GM23338 (cell line): ENCODE results near the gene WIPF3. TPM values are rescaled to one million over a fixed set of nuclear protein-coding genes. Genes with fewer than 3 reads are reported as not detected.

Experiments
- ATAC-seq: fragments of 200-7000 bp; cut with Tn5 transposase; 3 replicates; pipeline ENCODE4 v1.9.1; 2020
- DNase-seq: peaks from one replicate; pipeline ENCODE4 v3.0.0-alpha.2; 2015; ENCODE audit warnings: low spot score
- H2AFZ ChIP-seq: fragments of 200-600 bp; sonication (generic); 2 replicates; pipeline ENCODE4 v1.8.0; 2016; ENCODE audit warnings: antibody characterized with exemption, mild to moderate bottlenecking, moderate library complexity
- H3F3A ChIP-seq: fragments of 200-600 bp; sonication (generic); replicated peaks from 2 replicates; pipeline ENCODE4 v1.8.0; 2017; ENCODE audit warnings: antibody characterized with exemption, mixed run types, low read depth
- H3K27ac ChIP-seq: fragments of 200-600 bp; sonication (generic); 2 replicates; pipeline ENCODE4 v1.6.1; 2016; ENCODE audit warnings: low read depth
- H3K27me3 ChIP-seq: fragments of 200-600 bp; sonication (generic); 2 replicates; pipeline ENCODE4 v1.8.0; 2016; ENCODE audit warnings: mild to moderate bottlenecking, mixed run types, moderate library complexity; ENCODE audit not compliant: insufficient read depth
- H3K36me3 ChIP-seq: fragments of 200-600 bp; sonication (generic); 2 replicates; pipeline ENCODE4 v1.8.0; 2016; ENCODE audit warnings: mild to moderate bottlenecking; ENCODE audit not compliant: insufficient read depth
- H3K4me1 ChIP-seq: fragments of 200-600 bp; sonication (generic); 2 replicates; pipeline ENCODE4 v1.8.0; 2016; ENCODE audit warnings: mild to moderate bottlenecking, moderate library complexity; ENCODE audit not compliant: insufficient read depth
- H3K4me2 ChIP-seq: fragments of 200-600 bp; sonication (generic); 2 replicates; pipeline ENCODE4 v1.7.1; 2017; ENCODE audit warnings: mixed run types
- H3K4me3 ChIP-seq: fragments of 200-600 bp; sonication (generic); 2 replicates; pipeline ENCODE4 v1.6.1; 2016; ENCODE audit warnings: mixed run types
- H3K79me2 ChIP-seq: fragments of 200-600 bp; sonication (generic); replicated peaks from 2 replicates; pipeline ENCODE4 v1.8.0; 2017; ENCODE audit warnings: mild to moderate bottlenecking; ENCODE audit not compliant: insufficient read depth
- H3K9me2 ChIP-seq: fragments of 200-600 bp; sonication (generic); 2 replicates; pipeline ENCODE4 v1.8.0; 2017; ENCODE audit not compliant: insufficient read depth
- H4K20me1 ChIP-seq: fragments of 200-600 bp; sonication (generic); replicated peaks from 2 replicates; pipeline ENCODE4 v1.8.0; 2017; ENCODE audit warnings: mild to moderate bottlenecking; ENCODE audit not compliant: insufficient read depth
- H3K27ac Mint-ChIP-seq: 2 replicates; pipeline ENCODE4 v1.8.0; 2020; ENCODE audit warnings: inconsistent platforms, mild to moderate bottlenecking, moderate library complexity, mixed read lengths
- H3K27me3 Mint-ChIP-seq: 3 replicates; pipeline ENCODE4 v1.8.0; 2022; ENCODE audit warnings: low read depth, mild to moderate bottlenecking, moderate library complexity, mixed read lengths, inconsistent platforms; ENCODE audit not compliant: insufficient read depth, poor library complexity
- H3K36me3 Mint-ChIP-seq: 3 replicates; pipeline ENCODE4 v1.8.0; 2021; ENCODE audit warnings: low read depth, mild to moderate bottlenecking, inconsistent platforms, moderate library complexity, mixed read lengths
- H3K4me1 Mint-ChIP-seq: 3 replicates; pipeline ENCODE4 v1.8.0; 2020; ENCODE audit warnings: mild to moderate bottlenecking, inconsistent platforms, mixed read lengths
- H3K4me3 Mint-ChIP-seq: 3 replicates; pipeline ENCODE4 v1.8.0; 2021; ENCODE audit warnings: moderate library complexity, mild to moderate bottlenecking, inconsistent platforms, mixed read lengths
- H3K9me3 Mint-ChIP-seq: 3 replicates; pipeline ENCODE4 v1.8.0; 2020; ENCODE audit warnings: moderate library complexity, mild to moderate bottlenecking, inconsistent platforms, mixed read lengths
- CREB1 ChIP-seq: fragments of 250-450 bp; sonication (Bioruptor Pico); IDR thresholded peaks from 2 replicates; pipeline ENCODE4 v1.5.0; 2020; ENCODE audit warnings: low read depth, mild to moderate bottlenecking, moderate library complexity
- EZH2 ChIP-seq: fragments of 200-600 bp; sonication (generic); IDR thresholded peaks from one replicate; pipeline ENCODE4 v1.8.0; 2017; ENCODE audit warnings: antibody characterized with exemption, mild to moderate bottlenecking, low read depth; ENCODE audit not compliant: unreplicated experiment
- EZH2phosphoT487 ChIP-seq: fragments of 200-600 bp; sonication (generic); IDR thresholded peaks from one replicate; pipeline ENCODE4 v1.8.1; 2018; ENCODE audit warnings: antibody characterized with exemption; ENCODE audit not compliant: unreplicated experiment
- JUNB ChIP-seq: IDR thresholded peaks from one replicate; pipeline ENCODE4 v1.6.1; 2016; ENCODE audit warnings: antibody characterized with exemption; ENCODE audit not compliant: unreplicated experiment
- NANOG ChIP-seq: IDR thresholded peaks from 2 replicates; pipeline ENCODE4 v1.6.1; 2016; ENCODE audit warnings: antibody characterized with exemption, borderline replicate concordance
- POLR2AphosphoS5 ChIP-seq: IDR thresholded peaks from 2 replicates; pipeline ENCODE4 v1.6.1; 2016; ENCODE audit warnings: antibody characterized with exemption, low read depth
- STAT1 ChIP-seq: IDR thresholded peaks from one replicate; pipeline ENCODE4 v1.6.1; 2016; ENCODE audit warnings: antibody characterized with exemption; ENCODE audit not compliant: unreplicated experiment
- ZNF114 ChIP-seq: fragments of 250-450 bp; sonication (Bioruptor Pico); IDR thresholded peaks from 2 replicates; pipeline ENCODE4 v1.5.0; 2020; ENCODE audit warnings: mild to moderate bottlenecking, moderate library complexity
- ZNF331 ChIP-seq: fragments of 250-450 bp; sonication (Bioruptor Pico); IDR thresholded peaks from 2 replicates; pipeline ENCODE4 v1.5.0; 2020; ENCODE audit warnings: low read depth, mild to moderate bottlenecking, moderate library complexity
- polyA plus RNA-seq: library from polyadenylated mRNA; unstranded; fragments of >200 nt; fragmentation: Nextera tagmentation; extraction: Ambion mirVana; gene quantifications from 2 replicates; pipeline ENCODE4 v1.2.1, GENCODE V29; 2016
- total RNA-seq: library from RNA; depleted of rRNA; stranded (reverse); fragments of >200 nt; shearing (Covaris generic); gene quantifications from 2 replicates; pipeline ENCODE4 v1.2.3, GENCODE V29; 2014
- TF ChIP-seq, protein P1 (sequence below), 2 experiments: fragments of 200-600 bp in 1 of 2; sonication (generic) in 1 of 2; conservative IDR thresholded peaks; 2 replicates each; pipeline versions ENCODE4 v1.5.1 to v1.6.1; 2016 to 2017; ENCODE audit warnings: antibody characterized with exemption in 2 of 2, low read depth in 2 of 2, mild to moderate bottlenecking in 2 of 2, moderate library complexity in 1 of 2
- TF ChIP-seq, protein P2 (sequence below): IDR thresholded peaks from 2 replicates; pipeline ENCODE4 v1.6.1; 2016; ENCODE audit warnings: antibody characterized with exemption
- TF ChIP-seq, protein P3 (sequence below): fragments of 250-450 bp; sonication (Bioruptor Pico); IDR thresholded peaks from 2 replicates; pipeline ENCODE4 v1.5.0; 2020; ENCODE audit warnings: mild to moderate bottlenecking, moderate library complexity
- TF ChIP-seq, protein P4 (sequence below): IDR thresholded peaks from one replicate; pipeline ENCODE4 v1.6.1; 2018; ENCODE audit warnings: antibody characterized with exemption; ENCODE audit not compliant: unreplicated experiment

WIPF3 gene
- total and polyA plus RNA-seq, 2 experiments from 2014 or later: 5.7 to 11.4 TPM

DNA sequence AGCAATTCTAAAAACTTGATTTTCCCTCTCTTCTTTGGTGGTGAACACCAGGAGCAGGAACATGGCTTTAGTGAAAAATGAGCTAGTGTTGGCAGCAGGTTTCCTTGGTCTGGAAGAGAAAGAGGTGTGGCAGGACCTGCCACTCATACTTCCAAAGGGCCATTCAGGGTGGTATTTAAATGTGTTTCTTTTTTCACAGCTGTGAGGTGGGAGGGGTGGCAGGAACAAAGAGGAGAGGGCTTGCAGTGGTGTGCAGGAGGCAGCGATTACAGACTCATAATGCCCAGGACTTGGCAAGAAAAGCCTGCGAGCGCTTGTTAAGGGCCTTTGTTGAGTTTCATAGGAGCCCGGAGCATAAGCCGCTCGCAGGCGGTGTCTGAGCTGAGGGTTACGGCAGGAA lies 36.8 kb downstream of the WIPF3 start:
- no peak overlapping the region for H3K4me3 Mint-ChIP-seq
- Histone ChIP-seq H3K4me3 (no peak overlapping the region), H2AFZ (no peak overlapping the region), H3K27ac (no peak overlapping the region), H3K36me3 (no peaks in the 10 kb centered on the region), H3F3A (no peaks in the 10 kb centered on the region), H4K20me1 (no peaks in the 10 kb centered on the region), H3K4me2 (no peak overlapping the region), H3K9me2 (no peaks in the 10 kb centered on the region), H3K4me1 (no peaks in the 10 kb centered on the region), H3K27me3 (no peaks in the 10 kb centered on the region), H3K79me2 (no peaks in the 10 kb centered on the region)
- TF ChIP-seq, protein P1, sequence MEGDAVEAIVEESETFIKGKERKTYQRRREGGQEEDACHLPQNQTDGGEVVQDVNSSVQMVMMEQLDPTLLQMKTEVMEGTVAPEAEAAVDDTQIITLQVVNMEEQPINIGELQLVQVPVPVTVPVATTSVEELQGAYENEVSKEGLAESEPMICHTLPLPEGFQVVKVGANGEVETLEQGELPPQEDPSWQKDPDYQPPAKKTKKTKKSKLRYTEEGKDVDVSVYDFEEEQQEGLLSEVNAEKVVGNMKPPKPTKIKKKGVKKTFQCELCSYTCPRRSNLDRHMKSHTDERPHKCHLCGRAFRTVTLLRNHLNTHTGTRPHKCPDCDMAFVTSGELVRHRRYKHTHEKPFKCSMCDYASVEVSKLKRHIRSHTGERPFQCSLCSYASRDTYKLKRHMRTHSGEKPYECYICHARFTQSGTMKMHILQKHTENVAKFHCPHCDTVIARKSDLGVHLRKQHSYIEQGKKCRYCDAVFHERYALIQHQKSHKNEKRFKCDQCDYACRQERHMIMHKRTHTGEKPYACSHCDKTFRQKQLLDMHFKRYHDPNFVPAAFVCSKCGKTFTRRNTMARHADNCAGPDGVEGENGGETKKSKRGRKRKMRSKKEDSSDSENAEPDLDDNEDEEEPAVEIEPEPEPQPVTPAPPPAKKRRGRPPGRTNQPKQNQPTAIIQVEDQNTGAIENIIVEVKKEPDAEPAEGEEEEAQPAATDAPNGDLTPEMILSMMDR (conservative IDR thresholded peaks at IDR 0.05; ENCODE audit: low read depth in 2 of 2): no peak
- TF ChIP-seq CREB1 (no peak), ZNF331 (CRISPR knock-in tag) (no peak), EZH2phosphoT487 (no peak), JUNB (no peak), EZH2 (no peak), STAT1 (no peak), NANOG (no peak), POLR2AphosphoS5 (no peak), ZNF114 (CRISPR knock-in tag) (no peak)
- TF ChIP-seq, protein P2, sequence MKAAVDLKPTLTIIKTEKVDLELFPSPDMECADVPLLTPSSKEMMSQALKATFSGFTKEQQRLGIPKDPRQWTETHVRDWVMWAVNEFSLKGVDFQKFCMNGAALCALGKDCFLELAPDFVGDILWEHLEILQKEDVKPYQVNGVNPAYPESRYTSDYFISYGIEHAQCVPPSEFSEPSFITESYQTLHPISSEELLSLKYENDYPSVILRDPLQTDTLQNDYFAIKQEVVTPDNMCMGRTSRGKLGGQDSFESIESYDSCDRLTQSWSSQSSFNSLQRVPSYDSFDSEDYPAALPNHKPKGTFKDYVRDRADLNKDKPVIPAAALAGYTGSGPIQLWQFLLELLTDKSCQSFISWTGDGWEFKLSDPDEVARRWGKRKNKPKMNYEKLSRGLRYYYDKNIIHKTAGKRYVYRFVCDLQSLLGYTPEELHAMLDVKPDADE: no peak
- TF ChIP-seq, protein P3, sequence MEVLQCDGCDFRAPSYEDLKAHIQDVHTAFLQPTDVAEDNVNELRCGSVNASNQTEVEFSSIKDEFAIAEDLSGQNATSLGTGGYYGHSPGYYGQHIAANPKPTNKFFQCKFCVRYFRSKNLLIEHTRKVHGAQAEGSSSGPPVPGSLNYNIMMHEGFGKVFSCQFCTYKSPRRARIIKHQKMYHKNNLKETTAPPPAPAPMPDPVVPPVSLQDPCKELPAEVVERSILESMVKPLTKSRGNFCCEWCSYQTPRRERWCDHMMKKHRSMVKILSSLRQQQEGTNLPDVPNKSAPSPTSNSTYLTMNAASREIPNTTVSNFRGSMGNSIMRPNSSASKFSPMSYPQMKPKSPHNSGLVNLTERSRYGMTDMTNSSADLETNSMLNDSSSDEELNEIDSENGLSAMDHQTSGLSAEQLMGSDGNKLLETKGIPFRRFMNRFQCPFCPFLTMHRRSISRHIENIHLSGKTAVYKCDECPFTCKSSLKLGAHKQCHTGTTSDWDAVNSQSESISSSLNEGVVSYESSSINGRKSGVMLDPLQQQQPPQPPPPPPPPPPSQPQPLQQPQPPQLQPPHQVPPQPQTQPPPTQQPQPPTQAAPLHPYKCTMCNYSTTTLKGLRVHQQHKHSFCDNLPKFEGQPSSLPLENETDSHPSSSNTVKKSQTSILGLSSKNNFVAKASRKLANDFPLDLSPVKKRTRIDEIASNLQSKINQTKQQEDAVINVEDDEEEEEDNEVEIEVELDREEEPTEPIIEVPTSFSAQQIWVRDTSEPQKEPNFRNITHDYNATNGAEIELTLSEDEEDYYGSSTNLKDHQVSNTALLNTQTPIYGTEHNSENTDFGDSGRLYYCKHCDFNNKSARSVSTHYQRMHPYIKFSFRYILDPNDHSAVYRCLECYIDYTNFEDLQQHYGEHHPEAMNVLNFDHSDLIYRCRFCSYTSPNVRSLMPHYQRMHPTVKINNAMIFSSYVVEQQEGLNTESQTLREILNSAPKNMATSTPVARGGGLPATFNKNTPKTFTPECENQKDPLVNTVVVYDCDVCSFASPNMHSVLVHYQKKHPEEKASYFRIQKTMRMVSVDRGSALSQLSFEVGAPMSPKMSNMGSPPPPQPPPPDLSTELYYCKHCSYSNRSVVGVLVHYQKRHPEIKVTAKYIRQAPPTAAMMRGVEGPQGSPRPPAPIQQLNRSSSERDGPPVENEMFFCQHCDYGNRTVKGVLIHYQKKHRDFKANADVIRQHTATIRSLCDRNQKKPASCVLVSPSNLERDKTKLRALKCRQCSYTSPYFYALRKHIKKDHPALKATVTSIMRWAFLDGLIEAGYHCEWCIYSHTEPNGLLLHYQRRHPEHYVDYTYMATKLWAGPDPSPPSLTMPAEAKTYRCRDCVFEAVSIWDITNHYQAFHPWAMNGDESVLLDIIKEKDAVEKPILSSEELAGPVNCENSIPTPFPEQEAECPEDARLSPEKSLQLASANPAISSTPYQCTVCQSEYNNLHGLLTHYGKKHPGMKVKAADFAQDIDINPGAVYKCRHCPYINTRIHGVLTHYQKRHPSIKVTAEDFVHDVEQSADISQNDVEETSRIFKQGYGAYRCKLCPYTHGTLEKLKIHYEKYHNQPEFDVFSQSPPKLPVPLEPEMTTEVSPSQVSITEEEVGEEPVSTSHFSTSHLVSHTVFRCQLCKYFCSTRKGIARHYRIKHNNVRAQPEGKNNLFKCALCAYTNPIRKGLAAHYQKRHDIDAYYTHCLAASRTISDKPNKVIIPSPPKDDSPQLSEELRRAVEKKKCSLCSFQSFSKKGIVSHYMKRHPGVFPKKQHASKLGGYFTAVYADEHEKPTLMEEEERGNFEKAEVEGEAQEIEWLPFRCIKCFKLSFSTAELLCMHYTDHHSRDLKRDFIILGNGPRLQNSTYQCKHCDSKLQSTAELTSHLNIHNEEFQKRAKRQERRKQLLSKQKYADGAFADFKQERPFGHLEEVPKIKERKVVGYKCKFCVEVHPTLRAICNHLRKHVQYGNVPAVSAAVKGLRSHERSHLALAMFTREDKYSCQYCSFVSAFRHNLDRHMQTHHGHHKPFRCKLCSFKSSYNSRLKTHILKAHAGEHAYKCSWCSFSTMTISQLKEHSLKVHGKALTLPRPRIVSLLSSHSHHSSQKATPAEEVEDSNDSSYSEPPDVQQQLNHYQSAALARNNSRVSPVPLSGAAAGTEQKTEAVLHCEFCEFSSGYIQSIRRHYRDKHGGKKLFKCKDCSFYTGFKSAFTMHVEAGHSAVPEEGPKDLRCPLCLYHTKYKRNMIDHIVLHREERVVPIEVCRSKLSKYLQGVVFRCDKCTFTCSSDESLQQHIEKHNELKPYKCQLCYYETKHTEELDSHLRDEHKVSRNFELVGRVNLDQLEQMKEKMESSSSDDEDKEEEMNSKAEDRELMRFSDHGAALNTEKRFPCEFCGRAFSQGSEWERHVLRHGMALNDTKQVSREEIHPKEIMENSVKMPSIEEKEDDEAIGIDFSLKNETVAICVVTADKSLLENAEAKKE (CRISPR knock-in tag): no peak
- TF ChIP-seq, protein P4, sequence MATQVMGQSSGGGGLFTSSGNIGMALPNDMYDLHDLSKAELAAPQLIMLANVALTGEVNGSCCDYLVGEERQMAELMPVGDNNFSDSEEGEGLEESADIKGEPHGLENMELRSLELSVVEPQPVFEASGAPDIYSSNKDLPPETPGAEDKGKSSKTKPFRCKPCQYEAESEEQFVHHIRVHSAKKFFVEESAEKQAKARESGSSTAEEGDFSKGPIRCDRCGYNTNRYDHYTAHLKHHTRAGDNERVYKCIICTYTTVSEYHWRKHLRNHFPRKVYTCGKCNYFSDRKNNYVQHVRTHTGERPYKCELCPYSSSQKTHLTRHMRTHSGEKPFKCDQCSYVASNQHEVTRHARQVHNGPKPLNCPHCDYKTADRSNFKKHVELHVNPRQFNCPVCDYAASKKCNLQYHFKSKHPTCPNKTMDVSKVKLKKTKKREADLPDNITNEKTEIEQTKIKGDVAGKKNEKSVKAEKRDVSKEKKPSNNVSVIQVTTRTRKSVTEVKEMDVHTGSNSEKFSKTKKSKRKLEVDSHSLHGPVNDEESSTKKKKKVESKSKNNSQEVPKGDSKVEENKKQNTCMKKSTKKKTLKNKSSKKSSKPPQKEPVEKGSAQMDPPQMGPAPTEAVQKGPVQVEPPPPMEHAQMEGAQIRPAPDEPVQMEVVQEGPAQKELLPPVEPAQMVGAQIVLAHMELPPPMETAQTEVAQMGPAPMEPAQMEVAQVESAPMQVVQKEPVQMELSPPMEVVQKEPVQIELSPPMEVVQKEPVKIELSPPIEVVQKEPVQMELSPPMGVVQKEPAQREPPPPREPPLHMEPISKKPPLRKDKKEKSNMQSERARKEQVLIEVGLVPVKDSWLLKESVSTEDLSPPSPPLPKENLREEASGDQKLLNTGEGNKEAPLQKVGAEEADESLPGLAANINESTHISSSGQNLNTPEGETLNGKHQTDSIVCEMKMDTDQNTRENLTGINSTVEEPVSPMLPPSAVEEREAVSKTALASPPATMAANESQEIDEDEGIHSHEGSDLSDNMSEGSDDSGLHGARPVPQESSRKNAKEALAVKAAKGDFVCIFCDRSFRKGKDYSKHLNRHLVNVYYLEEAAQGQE: no peak
- H3K4me1 Mint-ChIP-seq: peaks cover 22% of the 10 kb centered on the region
- peaks cover 13% of the 10 kb centered on the region for H3K27me3 Mint-ChIP-seq
- no peaks in the 10 kb centered on the region for H3K36me3 Mint-ChIP-seq
- ATAC-seq (peak; percentile 30), DNase-seq (no peak)
- no peaks in the 10 kb centered on the region for H3K9me3 Mint-ChIP-seq
- no peak overlapping the region for H3K27ac Mint-ChIP-seq
